ENCODE data around the gene HMGB1.

The HMGB1 gene

GRCh38 chr13:30495746-30496145 is 30.0 kb upstream of the HMGB1 start:
- no peaks in the 10 kb centered on the region for H3K79me2 ChIP-seq (ENCODE audit: control insufficient read depth, insufficient read depth, low read length, poor library complexity)
- no peak overlapping the region for H2AFZ ChIP-seq (ENCODE audit: insufficient read depth, low read length, poor library complexity)
- no peak overlapping the region for H3K4me2 ChIP-seq (ENCODE audit: low read length)
- no peaks in the 10 kb centered on the region for H3K36me3 ChIP-seq (ENCODE audit: control insufficient read depth in 1 of 2, insufficient read depth in 2 of 2, low read length in 2 of 2)
- peaks cover 2% of the 10 kb centered on the region for H3K9me3 ChIP-seq (ENCODE audit: insufficient read depth, low read depth, low read length)
- no peak overlapping the region for H4K91ac ChIP-seq (ENCODE audit: low read depth, low read length)
- no peak overlapping the region for H3K23ac ChIP-seq (ENCODE audit: low read length)
- H2AK5ac ChIP-seq (ENCODE audit: low read length), result no peak overlapping the region
- H4K12ac ChIP-seq (ENCODE audit: low read depth, low read length), result no peak overlapping the region
- no peak overlapping the region for H3K9ac ChIP-seq (ENCODE audit: low read length)
- H3K4me3 ChIP-seq (ENCODE audit: low read depth, low read length), result no peak overlapping the region
- no peak overlapping the region for H3K14ac ChIP-seq (ENCODE audit: low read length)
- H3K27ac ChIP-seq (ENCODE audit: low read depth, low read length), result no peak overlapping the region
- no peak overlapping the region for H3K4ac ChIP-seq (ENCODE audit: low read depth, low read length)
- H3K79me1 ChIP-seq (ENCODE audit: low read length), result no peaks in the 10 kb centered on the region
- H3K18ac ChIP-seq (ENCODE audit: low read length), result no peak overlapping the region
- no peak overlapping the region for H2BK12ac ChIP-seq (ENCODE audit: low read length)
- H3K27me3 ChIP-seq (ENCODE audit: insufficient read depth, low read length), result no peaks in the 10 kb centered on the region
- no peak overlapping the region for H2BK120ac ChIP-seq (ENCODE audit: insufficient read depth, low read length, poor library complexity)
- WGBS (ENCODE audit: extremely low coverage, insufficient coverage, insufficient read length), result no CpG with 5 or more reads among the region's 2 CpGs
- no peak for DNase-seq
- H2BK5ac ChIP-seq (ENCODE audit: low read depth, low read length, poor library complexity), result no peak overlapping the region
- no peaks in the 10 kb centered on the region for H3K4me1 ChIP-seq (ENCODE audit: control insufficient read depth in 1 of 2, insufficient read depth in 2 of 2, low read length in 2 of 2)
- no peak overlapping the region for H4K8ac ChIP-seq (ENCODE audit: low read depth, low read length)

GRCh38 chr13:30493658-30494381 is 28.1 kb upstream of the HMGB1 start:
- Histone ChIP-seq H3K27ac (ENCODE audit: low read depth, low read length) (no peak overlapping the region), H2AK5ac (ENCODE audit: low read length) (no peak overlapping the region), H3K14ac (ENCODE audit: low read length) (no peak overlapping the region), H3K9me3 (ENCODE audit: insufficient read depth, low read depth, low read length) (peaks cover 2% of the 10 kb centered on the region), H2AFZ (ENCODE audit: insufficient read depth, low read length, poor library complexity) (no peak overlapping the region), H3K23ac (ENCODE audit: low read length) (no peak overlapping the region), H2BK5ac (ENCODE audit: low read depth, low read length, poor library complexity) (no peak overlapping the region), H3K4me1 (ENCODE audit: control insufficient read depth in 1 of 2, insufficient read depth in 2 of 2, low read length in 2 of 2) (peaks cover 0 to 2% of the 10 kb centered on the region in 2 experiments), H4K8ac (ENCODE audit: low read depth, low read length) (no peak overlapping the region), H4K12ac (ENCODE audit: low read depth, low read length) (no peak overlapping the region), H3K4me3 (ENCODE audit: low read depth, low read length) (no peak overlapping the region), H3K79me2 (ENCODE audit: control insufficient read depth, insufficient read depth, low read length, poor library complexity) (no peaks in the 10 kb centered on the region), H3K9ac (ENCODE audit: low read length) (no peak overlapping the region), H3K18ac (ENCODE audit: low read length) (no peak overlapping the region), H3K79me1 (ENCODE audit: low read length) (peaks cover 2% of the 10 kb centered on the region), H2BK120ac (ENCODE audit: insufficient read depth, low read length, poor library complexity) (no peak overlapping the region), H3K36me3 (ENCODE audit: control insufficient read depth in 1 of 2, insufficient read depth in 2 of 2, low read length in 2 of 2) (no peaks in the 10 kb centered on the region), H2BK12ac (ENCODE audit: low read length) (no peak overlapping the region), H3K4me2 (ENCODE audit: low read length) (no peak overlapping the region), H3K27me3 (ENCODE audit: insufficient read depth, low read length) (no peaks in the 10 kb centered on the region), H3K4ac (ENCODE audit: low read depth, low read length) (no peak overlapping the region), H4K91ac (ENCODE audit: low read depth, low read length) (no peak overlapping the region)
- no peak for DNase-seq
- no CpG with 5 or more reads among the region's 4 CpGs for WGBS (ENCODE audit: extremely low coverage, insufficient coverage, insufficient read length)

- H4K8ac ChIP-seq (ENCODE audit: low read depth, low read length), result peak overlapping the region; percentile 14
- no peak for DNase-seq
- no CpG with 5 or more reads among the region's 3 CpGs for WGBS (ENCODE audit: extremely low coverage, insufficient coverage, insufficient read length)
These were observed 21.3 kb upstream of the HMGB1 start for GRCh38 chr13:30487075-30487470.

GRCh38 chr13:30486230-30487074 is 20.7 kb upstream of the HMGB1 start:
- Histone ChIP-seq H3K4ac (ENCODE audit: low read depth, low read length) (no peak overlapping the region), H3K9ac (ENCODE audit: low read length) (no peak overlapping the region), H3K23ac (ENCODE audit: low read length) (no peak overlapping the region), H3K79me1 (ENCODE audit: low read length) (peaks cover 5% of the 10 kb centered on the region), H3K4me1 (ENCODE audit: control insufficient read depth in 1 of 2, insufficient read depth in 2 of 2, low read length in 2 of 2) (peaks cover 14 to 19% of the 10 kb centered on the region in 2 experiments), H2BK12ac (ENCODE audit: low read length) (peak overlapping the region; percentile 5), H3K18ac (ENCODE audit: low read length) (no peak overlapping the region), H2BK5ac (ENCODE audit: low read depth, low read length, poor library complexity) (peak overlapping the region; percentile 7), H3K9me3 (ENCODE audit: insufficient read depth, low read depth, low read length) (no peaks in the 10 kb centered on the region), H3K27ac (ENCODE audit: low read depth, low read length) (peak overlapping the region; percentile 43), H3K79me2 (ENCODE audit: control insufficient read depth, insufficient read depth, low read length, poor library complexity) (no peaks in the 10 kb centered on the region), H4K12ac (ENCODE audit: low read depth, low read length) (no peak overlapping the region), H4K8ac (ENCODE audit: low read depth, low read length) (no peak overlapping the region), H3K36me3 (ENCODE audit: control insufficient read depth in 1 of 2, insufficient read depth in 2 of 2, low read length in 2 of 2) (no peaks in the 10 kb centered on the region), H3K27me3 (ENCODE audit: insufficient read depth, low read length) (no peaks in the 10 kb centered on the region), H2AFZ (ENCODE audit: insufficient read depth, low read length, poor library complexity) (no peak overlapping the region), H3K14ac (ENCODE audit: low read length) (no peak overlapping the region), H3K4me3 (ENCODE audit: low read depth, low read length) (no peak overlapping the region), H2BK120ac (ENCODE audit: insufficient read depth, low read length, poor library complexity) (no peak overlapping the region), H3K4me2 (ENCODE audit: low read length) (peak overlapping the region; percentile 42), H2AK5ac (ENCODE audit: low read length) (no peak overlapping the region), H4K91ac (ENCODE audit: low read depth, low read length) (no peak overlapping the region)
- DNase-seq, result peak; percentile 96 to 99
- WGBS (ENCODE audit: extremely low coverage, insufficient coverage, insufficient read length), result no CpG with 5 or more reads among the region's 11 CpGs

More at GRCh38 chr13:30487075-30487470, 21.3 kb upstream of the HMGB1 start:
- Histone ChIP-seq H2BK120ac (ENCODE audit: insufficient read depth, low read length, poor library complexity) (peak overlapping the region; percentile 10), H3K79me1 (ENCODE audit: low read length) (peaks cover 5% of the 10 kb centered on the region), H3K4ac (ENCODE audit: low read depth, low read length) (no peak overlapping the region), H2BK12ac (ENCODE audit: low read length) (peak overlapping the region; percentile 5), H3K14ac (ENCODE audit: low read length) (peak overlapping the region; percentile 64), H3K9me3 (ENCODE audit: insufficient read depth, low read depth, low read length) (no peaks in the 10 kb centered on the region), H4K91ac (ENCODE audit: low read depth, low read length) (peak overlapping the region; percentile 31), H4K12ac (ENCODE audit: low read depth, low read length) (no peak overlapping the region), H3K23ac (ENCODE audit: low read length) (no peak overlapping the region), H2AFZ (ENCODE audit: insufficient read depth, low read length, poor library complexity) (no peak overlapping the region), H3K4me3 (ENCODE audit: low read depth, low read length) (no peak overlapping the region), H3K27me3 (ENCODE audit: insufficient read depth, low read length) (no peaks in the 10 kb centered on the region), H3K4me1 (ENCODE audit: control insufficient read depth in 1 of 2, insufficient read depth in 2 of 2, low read length in 2 of 2) (peaks cover 10 to 15% of the 10 kb centered on the region in 2 experiments), H2BK5ac (ENCODE audit: low read depth, low read length, poor library complexity) (peak overlapping the region; percentile 7), H2AK5ac (ENCODE audit: low read length) (peak overlapping the region; percentile 65), H3K9ac (ENCODE audit: low read length) (no peak overlapping the region), H3K27ac (ENCODE audit: low read depth, low read length) (peak overlapping the region; percentile 42), H3K4me2 (ENCODE audit: low read length) (peak overlapping the region; percentile 42), H3K36me3 (ENCODE audit: control insufficient read depth in 1 of 2, insufficient read depth in 2 of 2, low read length in 2 of 2) (no peaks in the 10 kb centered on the region), H3K79me2 (ENCODE audit: control insufficient read depth, insufficient read depth, low read length, poor library complexity) (no peaks in the 10 kb centered on the region), H3K18ac (ENCODE audit: low read length) (no peak overlapping the region)
